ENCODE data around the gene PSME4.
"Not testable (repeated sequence)": the region's sequence is repeated elsewhere in the genome, so short reads cannot be mapped to it uniquely, and the experiment has no call there.

DNA sequence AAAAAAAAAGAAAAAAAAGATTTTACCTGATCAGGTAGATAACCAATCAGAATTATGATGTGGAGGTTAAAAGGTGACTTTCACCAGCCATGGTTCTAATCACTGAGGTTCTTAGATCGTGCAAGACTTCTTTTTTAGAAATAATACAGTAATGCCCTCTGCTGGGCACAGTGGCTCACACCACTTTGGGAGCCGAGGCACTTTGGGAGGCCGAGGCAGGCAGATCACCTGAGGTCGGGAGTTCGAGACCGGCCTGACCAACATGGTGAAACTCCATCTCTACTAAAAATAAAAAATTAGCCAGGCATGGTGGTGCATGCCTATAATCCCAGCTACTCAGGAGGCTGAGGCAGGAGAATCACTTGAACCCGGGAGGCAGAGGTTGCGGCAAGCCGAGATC is 147.2 kb downstream of the PSME4 start:
- TF ChIP-seq CTCF (IDR thresholded peaks at IDR 0.05): peak in 3 of 12 donors; percentile 9 to 18 (median 17)
- TF ChIP-seq POLR2A (IDR thresholded peaks at IDR 0.05): not testable (repeated sequence)
